ENCODE measurements around the gene ATP9B. TPM values are rescaled to one million over a fixed set of nuclear protein-coding genes. Genes with fewer than 3 reads are reported as not detected.

ATP9B gene
- total RNA-seq, 1 experiment from 2014 or later = 17.8 TPM

GRCh38 chr18:79107886-79108285, 38.7 kb downstream of the ATP9B start:
- no peak for TF ChIP-seq ZFX (IDR thresholded peaks at IDR 0.05)
- no peak for TF ChIP-seq FOSL1 (IDR thresholded peaks at IDR 0.05; ENCODE audit: low read depth)
- no peak for TF ChIP-seq SRF (IDR thresholded peaks at IDR 0.05; ENCODE audit: low read depth)
- no peak for TF ChIP-seq CBX3 (IDR thresholded peaks at IDR 0.05; ENCODE audit: low read depth)
- no peak for TF ChIP-seq ZBTB33 (IDR thresholded peaks at IDR 0.05; ENCODE audit: extremely low read depth, insufficient replicate concordance, low read length)
- no peak for TF ChIP-seq SIN3A (IDR thresholded peaks at IDR 0.05; ENCODE audit: low read depth)
- no peak for TF ChIP-seq JUND (IDR thresholded peaks at IDR 0.05)
- no peak for TF ChIP-seq EZH2phosphoT487 (IDR thresholded peaks at IDR 0.05; ENCODE audit: borderline replicate concordance)
- no peak for TF ChIP-seq CTCF (IDR thresholded peaks at IDR 0.05 in 2 of 3, conservative IDR thresholded peaks at IDR 0.05 in 1 of 3; ENCODE audit: borderline replicate concordance in 1 of 3, insufficient read depth in 1 of 3, low read depth in 2 of 3, low read length in 2 of 3)
- no peak for TF ChIP-seq EGR1 (IDR thresholded peaks at IDR 0.05; ENCODE audit: low read depth)
- TF ChIP-seq YY1 (IDR thresholded peaks at IDR 0.05; ENCODE audit: extremely low read depth, insufficient replicate concordance, low read depth, low read length) = no peak
- TF ChIP-seq TCF7L2 (IDR thresholded peaks at IDR 0.05; ENCODE audit: borderline replicate concordance, extremely low read depth, insufficient read depth, insufficient read length) = no peak
- TF ChIP-seq REST (IDR thresholded peaks at IDR 0.05; ENCODE audit: low read depth) = no peak
- TF ChIP-seq CEBPB (IDR thresholded peaks at IDR 0.05; ENCODE audit: low read depth) = no peak
- TF ChIP-seq RAD21 (IDR thresholded peaks at IDR 0.05; ENCODE audit: low read depth) = no peak
- no peak for TF ChIP-seq ATF3 (IDR thresholded peaks at IDR 0.05)
- TF ChIP-seq EZH2 (IDR thresholded peaks at IDR 0.05) = no peak
- TF ChIP-seq POLR2A (IDR thresholded peaks at IDR 0.05; ENCODE audit: borderline replicate concordance, extremely low read depth, insufficient read depth, insufficient read length) = no peak
- no peak for TF ChIP-seq SP1 (IDR thresholded peaks at IDR 0.05; ENCODE audit: low read depth)
- no peak for TF ChIP-seq MAX (IDR thresholded peaks at IDR 0.05)
- no peaks in the 10 kb centered on the region for H3K9me3 ChIP-seq (ENCODE audit: control insufficient read depth in 1 of 2, insufficient read depth in 1 of 2, low read depth in 1 of 2, low read length in 2 of 2)
- no peak for ATAC-seq

More at GRCh38 chr18:79107886-79108285, 38.7 kb downstream of the ATP9B start:
- ChIA-PET POLR2A (no interaction called here), RAD21 (ENCODE audit: low non-redundant PET in 1 of 2, low total read pairs in 2 of 2, uncharacterized antibody in 2 of 2, unreplicated experiment in 2 of 2) (no interaction called here), CTCF (no interaction called here)
- Histone ChIP-seq H3K27me3 (ENCODE audit: insufficient read depth, low read length) (no peaks in the 10 kb centered on the region), H3K4me2 (ENCODE audit: low read length) (no peak overlapping the region), H3K9ac (ENCODE audit: low read length) (no peak overlapping the region), H3K36me3 (ENCODE audit: control insufficient read depth in 1 of 2, insufficient read depth in 2 of 2, low read length in 2 of 2) (no peaks in the 10 kb centered on the region), H4K20me1 (ENCODE audit: insufficient read depth) (no peaks in the 10 kb centered on the region), H3K9me2 (ENCODE audit: insufficient read depth) (no peaks in the 10 kb centered on the region), H3K79me2 (ENCODE audit: insufficient read depth, low read length) (peaks cover 19% of the 10 kb centered on the region), H3K4me3 (replicated peaks in 1 of 2; ENCODE audit: low read depth in 1 of 2, low read length in 2 of 2) (no peak overlapping the region), H2AFZ (ENCODE audit: low read depth, low read length, poor library complexity, severe bottlenecking) (no peak overlapping the region), H3K27ac (ENCODE audit: low read depth, low read length) (no peak overlapping the region), H3K4me1 (ENCODE audit: control insufficient read depth in 1 of 2, insufficient read depth in 2 of 2, low read length in 2 of 2) (0 out of 4 replicates have a peak, but pooled peaks cover 0 to 3% of the 10 kb centered on the region in 2 experiments)
- intact Hi-C loops (cut with micrococcal nuclease) = no loop called here
- DNase-seq (ENCODE audit: low read depth, low spot score) = no peak
- no TSS peak for BruUV-seq (replicated peaks)

Measured in HCT116 (cell line).